HG02571 (cell line): Measurements from ENCODE around the gene PSME3IP1.

Experiments
- ATAC-seq: cut with Tn5 transposase; IDR thresholded peaks from one replicate; pipeline ENCODE4 v1.9.1; 2021; ENCODE audit warnings: mild to moderate bottlenecking, moderate library complexity; ENCODE audit not compliant: unreplicated experiment

Gene PSME3IP1

DNA sequence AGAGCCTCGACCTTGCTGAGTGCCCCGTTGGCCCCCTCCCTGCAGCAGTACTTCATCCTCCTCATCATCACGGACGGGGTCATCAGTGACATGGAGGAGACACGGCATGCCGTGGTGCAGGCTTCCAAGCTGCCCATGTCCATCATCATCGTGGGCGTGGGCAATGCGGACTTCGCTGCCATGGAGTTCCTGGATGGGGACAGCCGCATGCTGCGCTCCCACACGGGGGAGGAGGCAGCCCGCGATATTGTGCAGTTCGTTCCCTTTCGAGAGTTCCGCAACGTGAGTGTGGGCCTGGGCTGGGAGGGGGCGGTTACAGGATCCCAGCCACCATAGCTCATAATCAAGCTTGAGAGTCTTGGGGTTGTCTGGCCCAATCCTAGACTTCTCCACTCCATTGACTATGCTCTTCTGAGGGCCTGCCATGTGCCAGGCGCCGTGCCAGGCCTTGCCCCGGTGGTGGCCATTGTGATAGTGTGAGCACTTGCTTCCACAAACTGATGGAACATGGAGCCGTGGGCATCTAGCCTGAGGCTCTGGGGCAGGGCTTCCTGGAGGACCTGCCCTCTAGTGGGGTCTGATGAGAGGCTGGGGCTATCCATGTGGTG lies 39.7 kb downstream of the PSME3IP1 start:
- no peak for ATAC-seq

DNA sequence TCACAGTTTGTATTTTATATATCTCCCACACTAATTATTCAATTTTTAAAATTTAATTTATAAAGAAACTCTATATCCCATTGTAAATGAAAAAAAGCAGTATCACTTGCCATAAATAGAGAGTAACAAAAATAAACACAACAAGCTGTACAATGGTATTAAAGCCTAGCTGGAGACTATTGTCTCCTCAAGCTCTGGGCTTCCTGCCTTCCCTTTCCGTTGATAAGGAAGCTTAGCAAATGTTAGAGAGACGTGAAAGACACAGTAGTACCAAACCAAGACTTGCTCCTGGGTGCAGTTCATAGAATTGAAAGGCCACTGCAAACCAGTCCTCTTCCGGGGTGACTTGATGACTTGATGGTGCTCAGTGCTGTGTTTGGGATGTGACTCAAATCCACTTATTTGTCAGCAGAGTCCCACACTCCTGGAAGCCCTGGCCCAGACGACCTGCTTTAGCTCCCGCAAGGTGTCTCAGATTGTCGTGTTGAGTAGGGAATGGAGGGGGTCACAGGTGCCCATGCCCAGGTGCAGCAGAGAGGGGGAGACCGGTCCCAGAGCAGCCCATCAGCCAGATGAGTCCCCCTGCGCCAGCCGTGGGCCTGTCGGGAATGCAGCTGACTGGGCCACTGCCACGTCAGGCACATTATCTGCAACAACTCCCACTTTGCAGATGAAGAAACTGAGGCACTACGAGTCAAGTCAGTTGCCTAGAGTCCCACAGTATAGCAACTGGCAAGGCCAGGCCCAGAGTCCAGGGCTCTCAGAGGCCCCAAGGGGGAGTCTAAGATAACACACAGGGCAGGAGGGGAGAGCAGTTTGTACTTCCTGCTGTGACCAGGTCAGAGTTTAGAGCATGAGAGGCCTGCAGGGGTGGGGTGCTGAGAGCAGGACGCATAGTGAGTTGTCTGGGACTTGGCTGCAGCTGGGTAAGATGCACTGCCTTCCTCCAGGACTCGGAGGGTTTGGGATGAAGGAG lies 40.5 kb downstream of the PSME3IP1 start:
- ATAC-seq = no peak

DNA sequence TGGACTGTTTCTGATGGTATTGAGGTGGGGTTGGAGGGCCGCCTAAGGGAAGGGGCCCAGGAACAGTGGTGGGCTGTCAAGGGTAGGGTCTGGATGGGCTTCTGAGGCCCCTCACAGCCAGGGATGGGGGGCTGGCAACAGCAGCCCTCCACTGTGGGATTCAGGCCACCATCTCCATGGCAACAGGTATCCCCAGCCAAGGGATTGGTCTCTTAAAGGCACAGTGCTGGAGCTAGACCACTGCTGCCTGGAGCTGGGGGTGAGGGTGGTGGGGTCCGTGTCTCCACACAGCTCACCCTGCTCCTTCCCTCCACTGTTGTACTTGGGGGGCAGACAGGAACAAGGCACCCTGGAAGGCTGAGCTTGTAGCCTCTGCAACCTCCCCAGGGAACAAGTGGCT lies 41.8 kb downstream of the PSME3IP1 start:
- ATAC-seq = no peak

GRCh38 chr16:57143149-57143921 lies 42.5 kb downstream of the PSME3IP1 start:
- no peak for ATAC-seq

GRCh38 chr16:57141822-57142631 lies 43.8 kb downstream of the PSME3IP1 start:
- ATAC-seq = no peak

GRCh38 chr16:57140931-57141668 lies 44.7 kb downstream of the PSME3IP1 start:
- no peak for ATAC-seq

GRCh38 chr16:57138281-57138935 lies 47.4 kb downstream of the PSME3IP1 start:
- no peak for ATAC-seq

DNA sequence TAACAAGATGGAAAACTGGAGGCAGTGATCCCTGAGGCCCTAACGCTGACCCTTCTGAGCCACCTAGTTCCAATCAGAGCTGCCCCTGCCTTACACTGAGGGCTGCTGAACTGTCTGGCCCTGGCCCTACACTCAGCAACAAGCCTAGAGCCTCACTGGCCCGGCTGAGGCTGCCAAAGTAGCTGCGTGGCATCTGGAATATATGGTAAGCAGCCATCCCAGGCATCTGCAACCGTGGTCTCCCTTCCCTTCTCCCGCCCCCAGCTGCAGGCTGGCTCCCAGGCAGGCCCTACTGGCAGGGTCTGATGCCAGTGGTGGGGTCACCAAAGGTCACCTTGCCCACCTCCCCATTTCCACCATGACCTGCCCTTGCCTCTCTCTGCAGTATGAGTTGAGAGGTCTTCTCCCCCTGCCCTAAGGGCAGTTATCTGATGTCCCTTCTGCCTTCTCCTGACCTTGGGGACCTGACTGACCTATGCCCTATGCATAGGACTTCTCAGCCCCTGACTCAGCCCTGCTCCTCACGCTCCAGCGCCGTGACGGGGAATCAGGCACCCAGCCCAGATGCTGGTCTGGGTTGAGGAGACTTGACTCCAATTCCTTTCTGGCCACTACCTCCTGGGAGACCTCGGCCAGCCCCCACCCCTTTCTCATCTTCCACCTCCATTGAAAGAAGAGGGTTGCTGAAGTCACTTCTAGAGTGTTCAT lies 48.1 kb downstream of the PSME3IP1 start:
- ATAC-seq = no peak

DNA sequence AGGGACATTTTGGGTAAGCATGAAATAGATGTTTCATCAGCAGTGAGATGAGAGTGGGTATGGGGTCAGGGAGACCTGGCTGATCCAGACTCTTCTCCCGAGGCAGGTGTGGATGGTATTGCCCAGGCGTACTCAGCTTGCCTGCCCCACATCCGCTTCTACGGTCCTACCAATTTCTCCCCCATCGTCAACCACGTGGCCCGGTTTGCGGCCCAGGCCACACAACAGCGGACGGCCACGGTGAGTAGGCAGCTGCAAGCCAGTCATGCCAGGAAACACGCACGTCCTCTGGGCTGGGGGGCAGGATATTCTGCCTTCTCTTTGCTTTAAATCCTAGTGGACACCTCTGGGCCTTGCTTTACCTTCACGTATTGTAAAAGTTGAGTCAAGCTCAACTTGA lies 48.8 kb downstream of the PSME3IP1 start:
- ATAC-seq = no peak

GRCh38 chr16:57134982-57135381 lies 50.9 kb downstream of the PSME3IP1 start:
- ATAC-seq = no peak

DNA sequence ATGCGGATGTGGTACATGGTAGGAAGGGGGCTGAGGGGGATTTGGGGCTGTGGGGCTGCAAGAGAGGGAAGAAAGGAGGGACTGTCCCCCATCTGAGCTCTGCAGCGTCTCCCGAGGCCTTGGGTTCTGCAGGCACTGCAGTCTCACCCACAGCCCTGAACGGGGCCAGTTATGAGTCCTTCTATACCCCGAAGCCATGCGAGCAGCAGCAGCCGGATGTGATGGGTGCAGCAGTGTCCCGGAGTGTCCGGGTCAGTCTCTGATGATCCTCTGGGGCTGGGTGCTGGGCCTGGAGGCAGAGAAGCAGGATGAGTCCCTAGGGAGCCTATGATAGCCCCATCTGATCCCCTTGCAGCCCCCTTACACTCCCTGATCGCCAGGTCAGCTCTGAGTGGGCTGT lies 52.0 kb downstream of the PSME3IP1 start:
- ATAC-seq = no peak

- no peak for ATAC-seq
Observed at GRCh38 chr16:57133031-57133430, 52.8 kb downstream of the PSME3IP1 start.

DNA sequence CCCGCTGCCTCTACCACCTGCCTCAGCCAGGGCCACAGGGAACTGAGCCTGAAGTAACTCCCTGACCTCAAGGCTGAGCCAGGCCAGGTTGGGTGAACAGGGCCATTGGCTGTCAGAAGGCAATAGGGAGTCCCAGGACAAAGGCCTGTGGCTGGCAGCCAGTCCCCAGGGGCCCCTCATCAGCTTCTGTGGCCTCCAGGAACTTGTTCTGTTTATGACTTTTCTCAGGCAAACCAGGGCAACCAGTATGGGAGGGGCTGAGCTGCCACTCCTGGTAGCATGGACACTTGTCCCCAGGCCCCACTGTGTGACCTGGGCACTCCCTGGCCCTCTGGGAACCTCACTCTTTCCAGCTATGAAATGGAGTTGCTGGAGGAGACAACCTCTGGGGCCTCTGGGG lies 53.4 kb downstream of the PSME3IP1 start:
- ATAC-seq = no peak

DNA sequence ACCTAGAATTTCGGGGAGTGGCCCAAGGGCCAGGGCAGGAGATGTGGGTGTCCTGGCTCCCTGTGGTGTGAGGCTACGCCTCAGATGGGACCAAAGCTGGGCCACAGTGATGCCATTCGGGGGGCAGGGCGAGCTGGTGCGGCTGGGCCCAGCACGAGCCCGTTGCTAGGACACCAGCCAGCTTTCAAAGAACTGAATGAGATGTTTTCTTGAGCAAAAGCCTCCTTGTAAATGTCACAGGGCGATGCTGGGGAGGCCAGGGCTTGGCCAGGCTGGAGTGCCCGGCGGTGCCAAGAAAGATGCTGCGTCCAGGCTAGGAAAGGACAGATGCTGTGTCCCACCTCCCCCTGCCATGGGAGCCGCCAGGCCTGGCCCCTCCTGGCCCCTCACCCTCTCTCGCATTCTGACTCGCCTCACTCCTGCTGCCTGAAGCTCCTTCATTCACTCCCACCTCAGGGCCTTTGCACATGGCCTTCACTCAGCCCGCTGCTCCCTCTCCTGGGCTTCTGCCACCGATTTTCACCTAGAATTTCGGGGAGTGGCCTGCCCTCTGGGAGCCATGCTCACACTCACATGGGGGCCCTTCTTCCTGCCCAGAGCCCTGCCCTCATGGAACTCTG lies 54.4 kb downstream of the PSME3IP1 start:
- ATAC-seq = no peak

GRCh38 chr16:57130950-57131321 lies 54.9 kb downstream of the PSME3IP1 start:
- no peak for ATAC-seq

- no peak for ATAC-seq
Observed at GRCh38 chr16:57128771-57129389, 57.0 kb downstream of the PSME3IP1 start.

- no peak for ATAC-seq
Observed at GRCh38 chr16:57127836-57128235, 58.0 kb downstream of the PSME3IP1 start.
